Spinal cord (tissue), 10 donors: ENCODE results near the gene MVB12B. TPM values are rescaled to one million over a fixed set of nuclear protein-coding genes. Genes with fewer than 3 reads are reported as not detected.

Source experiments
- DNase-seq, 6 donors: peaks; one replicate each; pipeline versions ENCODE4 v3.0.0 to v3.0.0-alpha.2; 2013 to 2015; ENCODE audit warnings: low spot score in 6 of 6, low read depth in 4 of 6
- H3K27ac ChIP-seq: one replicate; pipeline ENCODE4 v1.5.1; 2013; ENCODE audit warnings: low read depth, low read length, control low read depth
- H3K27me3 ChIP-seq: one replicate; pipeline ENCODE4 v1.6.1; 2013; ENCODE audit warnings: low read length; ENCODE audit not compliant: control insufficient read depth, insufficient read depth
- H3K36me3 ChIP-seq: one replicate; pipeline ENCODE4 v1.6.1; 2013; ENCODE audit warnings: low read length; ENCODE audit not compliant: control insufficient read depth, insufficient read depth
- H3K4me1 ChIP-seq: one replicate; pipeline ENCODE4 v1.6.1; 2013; ENCODE audit warnings: low read length; ENCODE audit not compliant: control insufficient read depth, insufficient read depth
- H3K4me3 ChIP-seq: one replicate; pipeline ENCODE4 v1.5.1; 2013; ENCODE audit warnings: low read depth, low read length, control low read depth
- H3K9me3 ChIP-seq: one replicate; pipeline ENCODE4 v1.6.1; 2013; ENCODE audit warnings: low read length; ENCODE audit not compliant: control insufficient read depth, insufficient read depth
- WGBS: methylation state at CpG from one replicate; pipeline ENCODE4 v1.1.5; 2013; ENCODE audit warnings: missing lambda C conversion rate; ENCODE audit not compliant: insufficient coverage; 5-methylcytosine and 5-hydroxymethylcytosine counted together
- polyA plus RNA-seq, 2 donors: library from polyadenylated mRNA; unstranded; fragments of 120-200 nt; gene quantifications; one replicate each; pipeline ENCODE4 v1.2.1, GENCODE V29; 2013; ENCODE audit not compliant: insufficient read length in 2 of 2
- total RNA-seq, 2 donors: library from RNA; depleted of rRNA in 1 of 2; stranded (reverse); fragments of 120-200 nt in 1 of 2; fragments of >200 nt in 1 of 2; gene quantifications; one replicate each; pipeline versions ENCODE4 v1.2.3 to v1.2.4, GENCODE V29; 2013 to 2014
- donor health status: healthy.

Gene MVB12B
- total and polyA plus RNA-seq, 4 donors, result 28.9 to 84.2 (median 55.6) TPM

DNA sequence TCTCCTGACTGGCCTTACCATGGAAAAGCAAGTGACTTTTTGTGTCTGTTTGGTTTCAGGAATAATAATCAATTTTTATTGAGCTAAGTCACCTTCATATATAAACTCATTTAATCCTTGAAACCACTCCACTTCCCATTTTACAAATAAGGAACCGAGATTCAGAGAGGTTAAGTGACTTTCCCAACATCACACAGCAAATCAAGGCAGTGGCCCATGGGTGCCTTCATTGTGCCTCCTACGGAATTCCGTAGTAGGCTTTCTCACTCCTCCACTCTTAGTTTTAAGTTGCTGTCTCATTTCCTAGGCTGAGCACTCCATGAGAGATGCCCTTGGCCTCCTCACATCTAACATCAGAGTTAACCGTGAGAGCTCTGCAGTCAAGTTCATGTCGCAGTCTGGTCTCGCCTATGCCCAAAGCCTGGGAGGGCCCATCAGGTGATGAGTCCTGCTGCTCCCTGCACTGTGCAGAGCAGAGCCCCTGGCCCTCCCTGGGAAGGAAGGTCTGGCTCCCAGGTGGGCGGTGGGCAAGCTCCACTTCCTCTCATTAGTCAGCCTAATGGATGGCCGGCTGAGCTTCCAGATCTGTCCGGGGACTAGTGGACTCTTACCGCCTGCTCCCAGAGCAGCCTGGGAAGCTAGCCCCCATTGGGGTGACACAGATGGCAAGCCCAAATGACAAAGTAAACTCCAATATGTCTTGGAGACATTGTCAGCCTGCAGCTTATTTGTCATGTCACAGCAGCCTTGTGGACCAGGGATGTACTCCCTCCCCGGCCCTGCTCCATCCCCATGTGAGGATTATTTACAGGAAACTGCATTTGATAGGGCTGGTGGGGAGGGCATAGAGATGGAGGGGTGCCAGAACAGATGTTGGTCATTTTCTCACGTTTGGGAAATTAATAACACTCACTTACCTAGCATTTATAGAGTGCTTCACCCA, 123.4 kb downstream of the MVB12B start:
- H3K36me3 ChIP-seq, result peaks cover 14% of the 10 kb centered on the region
- DNase-seq, result no peak
- no peak overlapping the region for H3K4me3 ChIP-seq
- 85% methylated on average over 10 of the region's 12 CpGs for WGBS
- H3K4me1 ChIP-seq, result peaks cover 34% of the 10 kb centered on the region
- no peaks in the 10 kb centered on the region for H3K9me3 ChIP-seq
- no peak overlapping the region for H3K27ac ChIP-seq
- no peaks in the 10 kb centered on the region for H3K27me3 ChIP-seq

DNA sequence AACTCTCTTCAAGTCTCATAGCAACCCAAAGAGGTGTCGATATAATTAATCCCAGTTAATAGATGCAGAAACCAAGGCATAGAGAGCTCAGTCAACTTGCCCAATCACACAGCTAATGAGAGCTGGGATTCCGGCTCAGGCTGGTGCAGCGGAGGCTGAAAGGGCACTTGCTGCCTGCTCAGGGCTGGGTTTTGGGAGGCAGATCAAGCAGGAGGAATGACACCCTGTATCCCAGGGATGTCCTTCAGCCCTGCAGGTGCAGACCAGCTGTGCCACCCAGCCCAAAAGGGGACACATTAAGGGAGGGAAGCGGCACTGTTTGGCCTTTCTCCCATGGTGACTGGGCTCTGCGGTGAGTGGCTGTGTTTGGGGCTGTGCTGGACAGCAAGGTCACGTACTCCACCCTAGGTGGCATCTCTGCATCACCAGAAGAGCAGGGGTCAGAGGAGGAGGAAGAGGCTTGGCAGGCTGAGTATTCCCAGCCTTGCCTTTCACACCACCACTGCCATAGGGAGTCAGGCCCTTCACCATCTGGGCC, 124.1 kb downstream of the MVB12B start:
- H3K9me3 ChIP-seq, result no peaks in the 10 kb centered on the region
- no peaks in the 10 kb centered on the region for H3K27me3 ChIP-seq
- H3K4me1 ChIP-seq, result peaks cover 34% of the 10 kb centered on the region
- 64% methylated on average over 6 of the region's 6 CpGs for WGBS
- H3K36me3 ChIP-seq, result peaks cover 19% of the 10 kb centered on the region
- H3K27ac ChIP-seq, result no peak overlapping the region
- DNase-seq, result no peak
- no peak overlapping the region for H3K4me3 ChIP-seq

DNA sequence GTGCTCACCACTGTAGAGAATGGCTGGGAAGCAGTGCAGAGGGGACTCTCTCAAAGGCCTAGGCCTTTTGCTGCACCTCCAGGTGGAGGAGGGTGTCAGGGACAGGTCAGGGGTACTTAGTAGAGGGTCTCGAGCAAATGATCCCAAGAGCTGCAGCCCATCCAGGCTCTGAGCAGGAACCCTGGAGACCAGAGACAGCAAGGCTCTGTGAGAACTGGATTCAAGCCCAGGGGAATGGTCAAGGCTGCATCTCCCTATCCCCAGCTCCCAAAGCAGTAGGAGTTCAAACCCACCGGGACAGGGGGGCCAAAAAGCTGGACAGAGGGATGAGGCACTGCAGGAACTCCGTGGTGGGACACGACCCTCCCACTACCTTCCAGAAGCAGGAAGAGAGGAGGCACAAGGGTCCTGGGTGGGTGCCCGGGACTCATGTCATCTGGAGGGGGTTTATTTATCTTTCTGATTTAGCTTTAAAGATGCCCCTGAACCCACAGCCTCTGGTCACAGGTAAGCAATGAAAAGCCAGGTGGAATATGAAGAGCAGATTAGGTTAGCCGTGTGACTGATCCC, 124.8 kb downstream of the MVB12B start:
- H3K4me3 ChIP-seq, result no peak overlapping the region
- no peaks in the 10 kb centered on the region for H3K9me3 ChIP-seq
- WGBS, result 82% methylated on average over 3 of the region's 6 CpGs
- no peak for DNase-seq
- no peaks in the 10 kb centered on the region for H3K27me3 ChIP-seq
- peaks cover 19% of the 10 kb centered on the region for H3K36me3 ChIP-seq
- H3K4me1 ChIP-seq, result peaks cover 34% of the 10 kb centered on the region
- H3K27ac ChIP-seq, result no peak overlapping the region

DNA sequence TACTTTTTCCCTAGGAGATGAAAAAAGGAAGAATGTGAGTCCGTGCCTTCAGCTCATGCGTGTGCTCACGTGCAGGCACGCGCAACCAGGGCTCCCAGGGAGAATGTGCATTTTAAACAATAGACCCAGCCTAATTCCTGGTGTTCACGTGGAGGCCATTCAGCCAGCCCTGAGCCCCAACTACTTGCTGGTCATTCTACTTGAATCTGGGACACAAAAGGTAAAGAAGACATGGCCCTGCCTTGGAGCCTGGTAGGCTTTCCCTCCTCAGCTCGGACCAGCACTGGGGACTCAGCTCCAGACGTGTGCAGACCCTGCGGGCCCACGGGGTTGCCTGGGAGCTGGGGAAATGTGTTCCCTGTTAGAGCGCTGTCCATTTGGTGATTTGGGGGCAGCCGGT, 125.5 kb downstream of the MVB12B start:
- WGBS, result 62% methylated on average over 12 of the region's 12 CpGs
- Histone ChIP-seq H3K36me3 (peaks cover 21% of the 10 kb centered on the region), H3K27me3 (no peaks in the 10 kb centered on the region), H3K9me3 (no peaks in the 10 kb centered on the region), H3K4me3 (no peak overlapping the region), H3K4me1 (peaks cover 34% of the 10 kb centered on the region), H3K27ac (no peak overlapping the region)
- DNase-seq, result no peak

DNA sequence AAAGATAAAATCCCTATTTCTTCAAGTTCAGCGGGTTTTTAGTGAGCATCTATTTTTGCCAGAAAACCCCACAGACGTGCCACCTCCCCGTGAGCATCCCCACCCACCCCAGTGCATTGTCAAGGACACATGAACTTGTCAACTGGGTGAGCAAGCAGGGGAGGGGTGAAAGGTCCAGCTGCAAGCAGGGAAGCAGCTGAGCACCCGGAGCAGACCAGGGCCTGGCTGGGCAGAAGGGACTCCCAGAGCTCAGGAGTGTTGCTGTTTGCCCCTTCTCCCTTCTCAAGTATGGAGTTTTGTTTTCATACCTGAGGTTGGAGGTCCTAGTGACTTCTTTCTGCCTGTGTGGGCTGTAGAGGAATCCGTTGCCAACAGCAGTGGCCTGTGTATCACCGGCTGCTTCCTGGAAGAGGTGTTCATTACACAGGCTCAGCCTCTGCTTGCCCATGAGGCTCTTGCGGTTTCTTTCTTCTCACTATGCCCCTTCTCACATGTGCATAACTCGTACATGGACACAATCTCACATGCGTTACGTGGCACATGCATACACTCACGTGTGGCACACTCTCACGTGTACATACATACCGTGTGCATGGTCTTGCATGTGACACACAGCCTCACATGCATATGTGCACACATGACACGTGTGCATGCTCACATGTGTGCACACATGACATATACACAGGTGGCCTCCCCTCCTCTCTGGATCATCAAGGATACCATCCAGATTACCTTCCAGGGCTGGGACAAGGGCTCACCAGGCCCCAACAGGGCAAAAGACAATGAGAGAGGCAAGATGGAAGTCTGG, 126.7 kb downstream of the MVB12B start:
- 88% methylated on average over 11 of the region's 14 CpGs for WGBS

DNA sequence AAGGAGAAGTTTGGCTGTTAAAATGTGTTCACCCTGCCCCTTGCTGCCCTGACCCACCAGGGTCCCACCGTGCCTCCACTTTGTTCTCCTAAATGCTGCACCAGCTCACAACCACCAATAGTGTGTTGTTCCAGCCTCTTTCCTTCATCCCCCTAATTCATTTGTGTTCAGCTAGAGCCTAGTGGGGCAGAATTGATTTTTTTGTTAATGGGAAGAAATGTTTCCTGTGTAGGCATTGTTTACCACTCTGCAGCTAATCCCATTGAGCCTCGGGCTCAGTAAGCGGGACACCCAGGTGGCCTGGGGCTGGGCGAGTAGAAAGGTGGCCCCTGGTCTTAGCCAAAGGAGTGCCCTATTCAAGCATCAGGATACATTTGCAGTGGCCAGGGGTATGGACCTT, 127.6 kb downstream of the MVB12B start:
- no peaks in the 10 kb centered on the region for H3K27me3 ChIP-seq
- 57% methylated on average over 3 of the region's 4 CpGs for WGBS
- no peak overlapping the region for H3K27ac ChIP-seq

More for the DNA sequence above, 126.7 kb downstream of the MVB12B start:
- DNase-seq, result no peak
- Histone ChIP-seq H3K9me3 (no peaks in the 10 kb centered on the region), H3K27ac (no peak overlapping the region), H3K4me1 (peaks cover 29% of the 10 kb centered on the region), H3K4me3 (no peak overlapping the region), H3K27me3 (no peaks in the 10 kb centered on the region), H3K36me3 (peaks cover 26% of the 10 kb centered on the region)

DNA sequence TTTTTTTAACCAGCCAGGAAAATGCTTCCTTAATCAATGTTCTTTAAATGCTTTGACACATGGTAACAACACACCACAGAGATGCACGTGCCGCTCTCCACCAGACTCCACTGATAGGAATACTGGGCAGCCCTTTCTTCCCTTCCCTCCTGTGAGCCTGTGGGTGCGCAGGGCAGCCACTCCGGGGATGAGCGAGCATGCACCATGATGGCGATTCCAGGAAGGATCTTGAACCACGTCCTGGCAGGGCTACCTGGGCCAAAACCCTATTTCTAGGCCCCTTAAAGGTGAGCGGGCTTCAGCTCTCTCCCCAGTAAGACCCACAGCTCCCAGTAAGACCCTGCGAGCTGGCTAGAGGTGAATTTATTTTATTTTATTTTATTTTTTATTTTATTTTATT, 128.2 kb downstream of the MVB12B start:
- H3K36me3 ChIP-seq, result peaks cover 25% of the 10 kb centered on the region
- WGBS, result 85% methylated on average over 3 of the region's 9 CpGs
- no peak overlapping the region for H3K27ac ChIP-seq
- H3K4me1 ChIP-seq, result peaks cover 38% of the 10 kb centered on the region
- H3K9me3 ChIP-seq, result no peaks in the 10 kb centered on the region
- DNase-seq, result no peak
- no peak overlapping the region for H3K4me3 ChIP-seq
- H3K27me3 ChIP-seq, result no peaks in the 10 kb centered on the region

More for the DNA sequence above, 127.6 kb downstream of the MVB12B start:
- H3K4me3 ChIP-seq, result no peak overlapping the region
- no peak for DNase-seq
- no peaks in the 10 kb centered on the region for H3K9me3 ChIP-seq
- H3K36me3 ChIP-seq, result peaks cover 19% of the 10 kb centered on the region
- peaks cover 33% of the 10 kb centered on the region for H3K4me1 ChIP-seq

DNA sequence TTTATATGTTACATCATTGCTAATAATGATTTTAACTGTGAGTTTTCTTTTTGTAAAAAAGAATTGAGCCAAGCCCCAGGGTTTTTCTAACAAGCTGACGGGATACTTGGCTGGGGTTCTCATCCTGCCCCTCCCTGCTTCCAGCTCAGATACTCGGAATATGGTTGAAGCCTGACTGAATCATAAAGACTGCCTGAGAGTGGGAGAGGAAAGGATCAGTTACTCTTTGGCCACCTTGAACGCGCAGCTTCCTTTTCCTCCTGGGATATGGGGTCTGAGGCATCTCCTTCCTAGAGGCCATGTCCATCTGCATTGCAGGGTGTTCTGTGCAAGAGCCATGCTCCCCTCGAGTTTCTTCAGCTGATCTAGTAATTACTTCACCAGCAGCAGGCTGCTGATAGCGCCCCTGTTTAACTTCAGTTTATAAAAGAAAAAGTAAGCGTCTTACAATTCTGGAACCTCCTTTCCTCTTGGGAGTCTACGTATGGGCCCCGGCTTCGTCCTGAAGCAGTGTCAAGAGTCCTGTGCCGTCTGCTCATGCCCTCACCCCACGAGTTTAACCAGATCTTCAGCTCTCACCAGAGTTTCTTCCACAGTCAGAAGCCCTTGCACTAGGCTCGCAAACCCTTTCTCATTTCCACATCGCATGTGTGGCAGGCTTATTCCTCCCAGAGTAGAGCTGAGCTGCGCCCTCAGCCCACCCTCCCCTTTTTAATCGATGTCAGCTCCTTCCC, 130.0 kb downstream of the MVB12B start:
- peak overlapping the region; percentile 35 for H3K27ac ChIP-seq
- H3K36me3 ChIP-seq, result peaks cover 29% of the 10 kb centered on the region
- no peak for DNase-seq
- H3K4me3 ChIP-seq, result no peak overlapping the region
- no peaks in the 10 kb centered on the region for H3K27me3 ChIP-seq
- peaks cover 34% of the 10 kb centered on the region for H3K4me1 ChIP-seq
- WGBS, result 82% methylated on average over 11 of the region's 16 CpGs
- H3K9me3 ChIP-seq, result no peaks in the 10 kb centered on the region

DNA sequence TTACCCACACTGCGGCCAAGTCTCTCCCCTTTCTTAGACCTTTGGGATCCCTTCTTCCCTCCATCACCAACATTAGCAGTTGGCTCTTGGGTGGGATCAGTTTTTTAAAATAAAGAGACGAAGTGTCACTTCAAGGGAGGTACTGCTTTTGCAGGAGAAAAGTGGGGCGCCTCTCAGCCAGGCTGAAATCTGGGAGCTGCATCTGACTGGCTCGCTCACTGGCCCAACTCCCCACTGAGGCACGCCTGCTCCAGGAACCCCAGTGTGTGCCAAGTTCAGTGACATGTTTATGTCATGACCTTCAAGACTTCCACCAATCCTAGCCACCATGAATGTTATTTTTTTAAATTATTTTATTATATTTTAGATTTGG, 130.5 kb downstream of the MVB12B start:
- Histone ChIP-seq H3K36me3 (peaks cover 29% of the 10 kb centered on the region), H3K4me1 (peaks cover 31% of the 10 kb centered on the region), H3K9me3 (no peaks in the 10 kb centered on the region), H3K27me3 (no peaks in the 10 kb centered on the region), H3K4me3 (no peak overlapping the region), H3K27ac (no peak overlapping the region)
- no peak for DNase-seq
- 100% methylated on average over 2 of the region's 5 CpGs for WGBS
